ENCODE results near the gene PAK5.

Gene PAK5

GRCh38 chr20:9493803-9494202 lies 345.1 kb downstream of the PAK5 start:
- DNase-seq (ENCODE audit: low spot score): no peak

GRCh38 chr20:9492067-9492466 lies 346.8 kb downstream of the PAK5 start:
- DNase-seq (ENCODE audit: low spot score): no peak

DNA sequence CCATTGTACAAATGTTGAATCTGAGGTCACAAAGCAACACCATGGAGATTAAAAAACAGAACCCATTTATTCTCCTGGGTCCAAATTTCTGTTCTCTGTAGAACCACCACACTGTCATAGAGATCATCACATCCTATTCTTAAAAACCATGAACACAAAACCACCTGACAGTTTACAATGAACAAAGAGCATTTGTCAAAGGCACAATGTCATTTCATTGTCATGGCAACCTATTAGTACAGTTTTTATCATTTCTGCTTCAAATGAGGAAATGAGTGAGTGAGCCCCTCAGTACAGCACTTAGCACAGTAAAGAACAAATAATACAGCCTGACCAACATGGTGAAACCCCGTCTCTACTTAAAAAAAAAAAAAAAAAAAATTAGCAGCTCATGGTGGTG lies 347.6 kb downstream of the PAK5 start:
- no peak for DNase-seq (ENCODE audit: low spot score)

DNA sequence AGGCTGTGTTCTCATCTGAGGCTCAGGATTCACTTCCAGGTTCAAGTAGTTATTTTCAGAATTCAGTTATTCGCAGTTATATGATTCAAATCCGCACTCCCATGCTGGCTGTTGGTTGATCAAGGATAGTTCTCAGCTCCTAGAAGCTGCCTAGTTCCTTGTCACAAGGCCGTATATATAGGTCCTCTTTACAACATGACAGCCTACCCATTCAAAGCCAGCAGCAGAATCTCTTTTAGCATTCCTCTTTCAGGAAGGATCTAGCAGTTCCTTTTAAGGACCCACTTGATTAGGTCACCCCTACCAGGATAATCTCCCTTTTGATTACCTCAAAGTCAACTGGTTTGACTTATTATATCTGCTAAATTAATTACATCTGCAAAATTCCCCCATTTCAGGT lies 348.2 kb downstream of the PAK5 start:
- DNase-seq (ENCODE audit: low spot score): no peak

DNA sequence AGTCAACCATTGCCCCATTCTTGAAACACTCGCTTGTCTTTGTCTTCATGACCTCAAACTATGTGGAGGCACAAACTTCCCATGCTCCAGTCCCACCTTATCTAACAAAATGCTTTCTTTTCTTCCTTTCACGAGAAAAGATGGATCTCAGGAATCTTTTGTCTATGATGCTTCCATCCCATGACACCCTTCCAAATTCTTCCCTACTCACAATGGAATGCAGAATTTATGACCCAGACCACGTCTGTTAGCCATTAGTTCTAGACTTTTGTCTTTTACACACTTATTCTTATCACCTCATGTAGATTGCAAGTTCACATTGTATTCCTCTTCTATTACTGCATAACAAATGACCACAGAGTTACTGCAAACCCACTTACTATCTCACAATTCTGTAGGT lies 348.7 kb downstream of the PAK5 start:
- no peak for DNase-seq (ENCODE audit: low spot score)

DNA sequence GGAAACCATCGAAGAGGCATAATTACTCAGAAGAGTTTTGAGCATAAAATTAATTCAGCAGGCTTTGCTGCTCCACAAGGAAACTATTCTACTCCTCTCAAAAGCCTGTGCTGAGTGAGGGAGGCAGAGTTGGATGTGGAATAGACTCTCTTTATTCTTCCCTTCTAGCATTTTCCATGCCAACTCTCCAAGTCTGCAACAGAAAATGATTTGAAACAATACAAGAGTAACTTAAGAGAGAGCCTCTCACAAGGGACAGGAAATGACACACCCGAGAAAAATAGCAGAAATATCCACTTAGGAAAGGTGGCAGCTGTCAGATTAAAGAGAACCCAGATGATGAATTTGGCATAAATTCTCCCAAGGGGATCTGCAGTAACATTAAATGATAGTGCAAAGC lies 350.8 kb downstream of the PAK5 start:
- no peak for DNase-seq (ENCODE audit: low spot score)
